CD8-positive, alpha-beta memory T cell (primary cell): ENCODE measurements around the gene ZSWIM3. TPM values are rescaled to one million over a fixed set of nuclear protein-coding genes. Genes with fewer than 3 reads are reported as not detected.

ENCODE experiments used
- CTCF ChIA-PET: fragments of 350-600 bp; sonication (Branson Sonifier 250); formaldehyde crosslinking; loops from one replicate; lab custom pipeline; 2021; ENCODE audit warnings: antibody characterized with exemption; lab: Charles Lee
- POLR2A ChIA-PET: fragments of 350-600 bp; sonication (Branson Sonifier 250); formaldehyde crosslinking; loops from one replicate; lab custom pipeline; 2021; ENCODE audit warnings: antibody characterized with exemption; lab: Charles Lee
- DNase-seq, 5 donors: peaks; one replicate each; pipeline versions ENCODE4 v3.0.0 to v3.0.0-alpha.2; 2020 to 2022; ENCODE audit warnings: mixed read lengths in 1 of 5
- H3K27ac ChIP-seq: one replicate; pipeline ENCODE4 v1.7.0; 2013; ENCODE audit warnings: low read depth, mild to moderate bottlenecking, low read length, moderate library complexity
- H3K27me3 ChIP-seq: 2 replicates; pipeline ENCODE4 v1.7.0; 2013; ENCODE audit warnings: low read length, mild to moderate bottlenecking; ENCODE audit not compliant: insufficient read depth, poor library complexity, severe bottlenecking
- H3K36me3 ChIP-seq: 2 replicates; pipeline ENCODE4 v1.7.0; 2013; ENCODE audit warnings: mild to moderate bottlenecking, low read length, moderate library complexity; ENCODE audit not compliant: insufficient read depth
- H3K4me1 ChIP-seq: 2 replicates; pipeline ENCODE4 v1.7.0; 2013; ENCODE audit warnings: mild to moderate bottlenecking, low read length, moderate library complexity; ENCODE audit not compliant: insufficient read depth
- H3K4me3 ChIP-seq: 2 replicates; pipeline ENCODE4 v1.7.0; 2013; ENCODE audit warnings: mild to moderate bottlenecking, low read length
- H3K9me3 ChIP-seq: 2 replicates; pipeline ENCODE4 v1.7.0; 2013; ENCODE audit warnings: mild to moderate bottlenecking, low read length
- H3K27ac Mint-ChIP-seq, 8 donors: one replicate each; pipeline ENCODE4 v1.8.0; 2020 to 2021; ENCODE audit warnings: mixed read lengths in 8 of 8, mild to moderate bottlenecking in 6 of 8, inconsistent platforms in 3 of 8, moderate library complexity in 3 of 8
- H3K27me3 Mint-ChIP-seq, 2 donors: one replicate each; pipeline ENCODE4 v1.8.0; 2020 to 2021; ENCODE audit warnings: mixed read lengths in 2 of 2, mild to moderate bottlenecking in 1 of 2, moderate library complexity in 1 of 2
- H3K36me3 Mint-ChIP-seq, 3 donors: one replicate each; pipeline ENCODE4 v1.8.0; 2020 to 2021; ENCODE audit warnings: mixed read lengths in 3 of 3, inconsistent platforms in 1 of 3, mild to moderate bottlenecking in 1 of 3
- H3K4me1 Mint-ChIP-seq, 3 donors: one replicate each; pipeline ENCODE4 v1.8.0; 2020 to 2021; ENCODE audit warnings: mixed read lengths in 3 of 3, inconsistent platforms in 1 of 3, mild to moderate bottlenecking in 1 of 3
- H3K4me3 Mint-ChIP-seq, 7 donors: one replicate each; pipeline ENCODE4 v1.8.0; 2020 to 2021; ENCODE audit warnings: mixed read lengths in 7 of 7, mild to moderate bottlenecking in 6 of 7, moderate library complexity in 4 of 7, inconsistent platforms in 2 of 7
- H3K9me3 Mint-ChIP-seq, 5 donors: one replicate each; pipeline ENCODE4 v1.8.0; 2020 to 2022; ENCODE audit warnings: mixed read lengths in 5 of 5, mild to moderate bottlenecking in 3 of 5, moderate library complexity in 2 of 5, inconsistent platforms in 1 of 5
- polyA plus RNA-seq: library from polyadenylated mRNA; unstranded; fragments of 300-500 nt; fragmentation: Illumina TruSeq; gene quantifications from one replicate; pipeline ENCODE4 v1.2.3, GENCODE V29; 2021
- total RNA-seq, 2 experiments: library from RNA; stranded (reverse); gene quantifications; one replicate each; pipeline ENCODE4 v1.2.3, GENCODE V29; 2021

Gene ZSWIM3
- total and polyA plus RNA-seq, 3 experiments from 2014 or later = 2.0 to 6.5 (median 5.9) TPM

DNA sequence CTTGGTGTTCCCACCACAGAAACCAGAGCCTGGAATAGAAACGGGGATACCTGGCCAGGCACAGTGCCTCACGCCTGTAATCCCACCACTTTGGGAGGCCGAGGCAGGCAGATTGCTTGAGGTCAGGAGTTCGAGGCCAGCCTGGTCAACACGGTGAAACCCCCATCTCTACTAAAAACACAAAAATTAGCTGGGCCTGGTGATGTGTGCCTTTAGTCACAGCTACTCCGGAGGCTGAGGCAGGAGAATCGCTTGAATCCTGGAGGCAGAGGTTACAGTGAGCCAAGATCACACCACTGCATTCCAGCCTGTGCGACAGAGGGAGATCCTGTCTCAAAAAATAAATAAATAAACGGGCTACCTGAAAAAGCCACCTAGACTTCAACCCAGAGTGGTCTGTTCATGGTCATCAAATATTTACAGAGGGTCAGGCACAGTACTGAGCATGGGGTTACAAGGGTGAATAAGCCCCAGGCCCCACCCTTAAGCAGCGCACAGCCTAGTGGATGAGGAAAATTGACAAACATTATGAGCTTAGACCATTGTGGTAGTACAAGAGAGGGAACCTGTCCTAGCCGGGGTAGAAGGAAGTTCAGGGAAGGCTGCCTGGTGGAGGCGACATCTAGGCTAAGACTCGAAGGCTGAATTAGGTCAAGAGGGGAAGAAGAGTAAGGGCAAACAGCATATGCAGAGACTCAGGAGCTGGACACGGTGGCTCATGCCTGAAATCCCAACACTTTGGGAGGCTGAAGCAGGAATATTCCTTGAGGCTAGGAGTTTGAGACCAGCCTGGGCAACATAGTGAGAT, 69.9 kb downstream of the ZSWIM3 start:
- Mint-ChIP-seq H3K36me3 (no peaks in the 10 kb centered on the region), H3K4me3 (peak overlapping the region in 1 of 7 donors; percentile 55), H3K4me1 (peaks cover 0 to 8% (median 0%) of the 10 kb centered on the region in 3 donors), H3K27me3 (peaks cover 0 to 4% of the 10 kb centered on the region in 2 donors), H3K27ac (peak overlapping the region in 2 of 8 donors; percentile 18 to 36), H3K9me3 (no peaks in the 10 kb centered on the region)
- DNase-seq = no peak
- Histone ChIP-seq H3K27ac (no peak overlapping the region), H3K9me3 (no peaks in the 10 kb centered on the region), H3K4me1 (no peaks in the 10 kb centered on the region), H3K4me3 (no peak overlapping the region), H3K27me3 (no peaks in the 10 kb centered on the region), H3K36me3 (no peaks in the 10 kb centered on the region)
- CTCF ChIA-PET = interaction anchor here (1.0 to 1.2 kb wide), 2 partner anchors 8 to 23 kb away, joined by 3 to 4 read pairs; no protein-coding TSS in a partner anchor
- POLR2A ChIA-PET = interaction anchor here (0.9 kb wide), 1 partner anchor 12 kb away, joined by 3 read pairs; no protein-coding TSS in a partner anchor

Other genes with a start within 250 kb of the ZSWIM3 start
- not detected for gene WFDC10A, start 227.9 kb upstream of the ZSWIM3 start, total RNA-seq
- gene WFDC10A, start 227.9 kb upstream of the ZSWIM3 start, polyA plus RNA-seq = not detected
- not detected for gene WFDC9, start 226.3 kb upstream of the ZSWIM3 start, total RNA-seq
- gene WFDC9, start 226.3 kb upstream of the ZSWIM3 start, polyA plus RNA-seq = not detected
- gene WFDC11, start 187.4 kb upstream of the ZSWIM3 start, total RNA-seq = not detected
- not detected for gene WFDC11, start 187.4 kb upstream of the ZSWIM3 start, polyA plus RNA-seq
- not detected for gene WFDC13, start 155.6 kb upstream of the ZSWIM3 start, total RNA-seq
- not detected for gene WFDC13, start 155.6 kb upstream of the ZSWIM3 start, polyA plus RNA-seq
- not detected for gene WFDC10B, start 152.6 kb upstream of the ZSWIM3 start, total RNA-seq
- gene WFDC10B, start 152.6 kb upstream of the ZSWIM3 start, polyA plus RNA-seq = not detected
- not detected for gene SPINT4, start 135.3 kb upstream of the ZSWIM3 start, total RNA-seq
- not detected for gene SPINT4, start 135.3 kb upstream of the ZSWIM3 start, polyA plus RNA-seq
- gene WFDC3, start 65.7 kb upstream of the ZSWIM3 start, total RNA-seq = not detected
- not detected for gene WFDC3, start 65.7 kb upstream of the ZSWIM3 start, polyA plus RNA-seq
- gene DNTTIP1, start 65.7 kb upstream of the ZSWIM3 start, total RNA-seq = 10 to 100 TPM; 33.4 to 37.1 TPM
- 26.8 TPM for gene DNTTIP1, start 65.7 kb upstream of the ZSWIM3 start, polyA plus RNA-seq
- gene UBE2C, start 45.0 kb upstream of the ZSWIM3 start, total RNA-seq = 100 to 1,000 TPM; 124 to 130 TPM
- gene UBE2C, start 45.0 kb upstream of the ZSWIM3 start, polyA plus RNA-seq = not detected
- not detected for gene TNNC2, start 30.3 kb upstream of the ZSWIM3 start, total RNA-seq
- 0.36 TPM for gene TNNC2, start 30.3 kb upstream of the ZSWIM3 start, polyA plus RNA-seq
- 1 to 10 TPM; 1.2 to 1.3 TPM for gene SNX21, start 23.8 kb upstream of the ZSWIM3 start, total RNA-seq
- 3.4 TPM for gene SNX21, start 23.8 kb upstream of the ZSWIM3 start, polyA plus RNA-seq
- 10 to 100 TPM; 27.1 to 27.3 TPM for gene ACOT8, start 222 bp upstream of the ZSWIM3 start, total RNA-seq
- 41.0 TPM for gene ACOT8, start 222 bp upstream of the ZSWIM3 start, polyA plus RNA-seq
- gene ZSWIM1, start 23.6 kb downstream of the ZSWIM3 start, total RNA-seq = 10 to 100 TPM; 12.3 TPM
- gene ZSWIM1, start 23.6 kb downstream of the ZSWIM3 start, polyA plus RNA-seq = 2.1 TPM
- 1 to 10 TPM in 1 of 2 experiments, under 1 TPM in 1; 0.98 to 1.9 TPM for gene SPATA25, start 30.0 kb downstream of the ZSWIM3 start, total RNA-seq
- not detected for gene SPATA25, start 30.0 kb downstream of the ZSWIM3 start, polyA plus RNA-seq
- 1 to 10 TPM; 2.7 to 2.8 TPM for gene NEURL2, start 33.6 kb downstream of the ZSWIM3 start, total RNA-seq
- gene NEURL2, start 33.6 kb downstream of the ZSWIM3 start, polyA plus RNA-seq = 0.94 TPM
- 10 to 100 TPM; 81.1 to 82.1 TPM for gene CTSA, start 33.7 kb downstream of the ZSWIM3 start, total RNA-seq
- 219 TPM for gene CTSA, start 33.7 kb downstream of the ZSWIM3 start, polyA plus RNA-seq
- gene PLTP, start 54.5 kb downstream of the ZSWIM3 start, total RNA-seq = 1 to 10 TPM; 2.5 to 3.2 TPM
- 0.45 TPM for gene PLTP, start 54.5 kb downstream of the ZSWIM3 start, polyA plus RNA-seq
- gene PCIF1, start 77.1 kb downstream of the ZSWIM3 start, total RNA-seq = 10 to 100 TPM; 33.6 to 34.1 TPM
- gene PCIF1, start 77.1 kb downstream of the ZSWIM3 start, polyA plus RNA-seq = 88.0 TPM
- gene ZNF335, start 114.6 kb downstream of the ZSWIM3 start, total RNA-seq = 10 to 100 TPM; 37.5 to 38.3 TPM
- gene ZNF335, start 114.6 kb downstream of the ZSWIM3 start, polyA plus RNA-seq = 14.6 TPM
- 1 to 10 TPM; 3.9 to 5.0 TPM for gene MMP9, start 151.3 kb downstream of the ZSWIM3 start, total RNA-seq
- not detected for gene MMP9, start 151.3 kb downstream of the ZSWIM3 start, polyA plus RNA-seq
- gene SLC12A5, start 171.6 kb downstream of the ZSWIM3 start, total RNA-seq = not detected
- not detected for gene SLC12A5, start 171.6 kb downstream of the ZSWIM3 start, polyA plus RNA-seq
- 10 to 100 TPM; 34.9 to 36.9 TPM for gene NCOA5, start 232.3 kb downstream of the ZSWIM3 start, total RNA-seq
- gene NCOA5, start 232.3 kb downstream of the ZSWIM3 start, polyA plus RNA-seq = 28.7 TPM